ENCODE measurements around the gene DARS2.
"Not testable (repeated sequence)": the region's sequence is repeated elsewhere in the genome, so short reads cannot be mapped to it uniquely, and the experiment has no call there.

DARS2 gene

GRCh38 chr1:173824315-173825081, at the start of gene DARS2, which contains the start of gene CENPL:
Gene DARS2, plus strand, starts transcription at chr1:173824673. Its CDS starts 557 bp downstream, at chr1:173825230.
Gene CENPL, minus strand, starts transcription at chr1:173824883. Its CDS starts 13,584 bp downstream, at chr1:173811299.
- peak; percentile 95 for DNase-seq

GRCh38 chr1:173775578-173776226, 48.8 kb upstream of the DARS2 start:
- no peak for DNase-seq

DNA sequence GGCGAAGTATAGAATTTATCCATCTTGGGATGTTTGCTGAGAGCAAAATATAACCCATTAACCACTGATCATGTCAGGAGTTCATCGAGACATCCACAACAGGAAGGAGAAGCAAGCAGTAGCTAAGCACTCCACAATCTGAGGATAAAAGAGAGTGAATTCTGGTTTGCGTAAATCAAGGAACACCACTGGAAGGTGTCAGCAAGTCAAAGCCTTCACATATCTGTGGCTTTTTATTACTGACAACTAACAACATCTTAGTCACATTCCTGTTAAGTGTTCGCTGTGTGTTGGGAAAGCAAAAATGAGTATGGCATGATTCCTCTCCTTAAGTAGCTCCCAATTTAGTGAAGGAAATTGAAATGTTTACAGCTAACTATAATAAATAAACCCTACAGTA, 44.5 kb upstream of the DARS2 start:
- no peak for DNase-seq

GRCh38 chr1:173784997-173785396, 39.5 kb upstream of the DARS2 start:
- no peak for DNase-seq

DNA sequence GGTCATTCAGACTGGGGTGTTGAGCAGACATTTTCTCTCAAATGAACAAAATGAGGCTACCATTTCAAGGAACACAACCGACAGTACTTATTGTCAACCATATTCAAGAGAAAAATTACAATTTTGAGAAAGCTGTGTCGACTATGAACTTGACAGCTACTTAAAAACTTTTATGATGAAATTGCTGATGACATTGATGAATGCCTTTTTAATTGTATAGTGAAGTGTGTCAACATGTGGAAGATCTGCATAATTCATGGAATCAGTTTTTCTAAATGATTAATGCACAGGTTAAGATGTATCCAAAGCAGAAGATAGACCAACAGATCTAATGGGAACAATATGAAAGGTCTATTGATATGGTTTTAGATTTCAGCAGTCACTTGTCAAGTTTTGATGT, 34.6 kb upstream of the DARS2 start:
- no peak for DNase-seq

GRCh38 chr1:173798078-173798477, 26.4 kb upstream of the DARS2 start:
- DNase-seq: no peak

GRCh38 chr1:173799995-173800394, 24.5 kb upstream of the DARS2 start:
- not testable (repeated sequence) for DNase-seq

DNA sequence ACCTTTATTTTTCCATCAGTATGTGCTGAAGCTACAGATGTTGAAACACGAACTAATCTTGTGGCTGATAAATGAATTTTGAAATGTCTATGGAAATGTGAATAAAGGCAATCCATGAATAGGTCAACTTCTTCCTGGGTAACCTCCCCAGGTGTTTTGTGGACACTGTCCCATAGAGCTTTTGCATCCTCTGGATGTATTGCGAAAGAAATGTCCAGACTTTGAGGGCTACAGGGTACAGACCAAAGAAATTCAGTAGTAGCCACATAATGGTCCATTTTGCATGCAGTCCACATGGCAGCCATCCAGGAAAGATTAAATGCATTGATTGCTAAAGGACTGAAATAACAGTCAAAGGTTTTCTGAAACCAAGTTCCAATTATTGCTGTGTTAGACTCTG, 21.5 kb upstream of the DARS2 start:
- no peak for DNase-seq

DNA sequence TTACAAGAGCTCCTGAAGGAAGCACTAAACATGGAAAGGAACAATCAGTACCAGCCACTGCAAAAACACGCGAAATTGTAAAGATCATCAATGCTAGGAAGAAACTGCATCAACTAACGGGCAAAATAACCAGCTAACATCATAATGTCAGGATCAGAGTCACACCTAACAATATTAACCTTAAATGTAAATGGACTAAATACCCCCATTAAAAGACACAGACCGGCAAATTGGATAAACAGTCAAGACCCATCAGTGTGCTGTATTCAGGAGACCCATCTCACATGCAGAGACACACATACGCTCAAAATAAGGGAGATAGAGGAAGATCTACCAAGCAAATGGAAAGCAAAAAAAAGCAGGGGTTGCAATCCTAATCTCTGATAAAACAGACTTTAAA, 10.8 kb upstream of the DARS2 start:
- not testable (repeated sequence) for DNase-seq

DNA sequence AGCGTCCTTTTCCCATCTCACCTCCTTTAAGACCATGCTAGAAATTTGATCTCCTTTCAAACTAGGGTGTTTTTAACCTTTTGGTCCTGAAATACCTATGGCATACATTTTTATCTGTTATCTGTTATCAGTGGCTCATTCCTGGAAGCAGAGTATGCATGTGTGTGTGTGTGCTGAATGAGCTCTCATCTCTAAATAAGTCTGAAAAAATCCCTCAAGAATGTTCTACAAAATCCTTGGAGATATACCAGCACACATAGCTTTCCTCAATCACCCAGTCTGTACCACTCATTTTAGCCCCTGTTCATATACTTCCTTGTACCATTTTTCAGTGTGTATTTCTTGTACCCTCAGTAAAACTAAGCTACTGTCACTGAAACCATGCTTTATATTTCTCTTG, 6.0 kb upstream of the DARS2 start:
- no peak for DNase-seq

DNA sequence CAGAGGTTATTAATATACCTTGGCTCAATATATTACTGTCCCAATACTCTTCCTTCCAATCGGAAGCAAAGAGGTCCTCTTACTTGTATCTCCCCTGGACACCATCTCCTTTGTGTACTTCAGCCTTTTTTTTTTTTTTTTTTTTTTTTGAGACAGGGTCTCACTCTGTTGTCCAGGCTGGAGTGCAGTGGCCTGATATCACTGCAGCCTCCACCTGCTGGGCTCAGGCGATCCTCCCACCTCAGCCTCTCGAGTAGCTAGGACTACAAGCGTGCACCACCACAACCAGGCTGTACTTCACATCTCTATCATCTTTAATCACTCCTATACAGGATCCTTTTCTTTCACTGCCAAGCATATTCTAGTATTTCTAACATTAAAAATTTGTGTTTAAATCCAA, 2.8 kb upstream of the DARS2 start:
- no peak for DNase-seq

DNA sequence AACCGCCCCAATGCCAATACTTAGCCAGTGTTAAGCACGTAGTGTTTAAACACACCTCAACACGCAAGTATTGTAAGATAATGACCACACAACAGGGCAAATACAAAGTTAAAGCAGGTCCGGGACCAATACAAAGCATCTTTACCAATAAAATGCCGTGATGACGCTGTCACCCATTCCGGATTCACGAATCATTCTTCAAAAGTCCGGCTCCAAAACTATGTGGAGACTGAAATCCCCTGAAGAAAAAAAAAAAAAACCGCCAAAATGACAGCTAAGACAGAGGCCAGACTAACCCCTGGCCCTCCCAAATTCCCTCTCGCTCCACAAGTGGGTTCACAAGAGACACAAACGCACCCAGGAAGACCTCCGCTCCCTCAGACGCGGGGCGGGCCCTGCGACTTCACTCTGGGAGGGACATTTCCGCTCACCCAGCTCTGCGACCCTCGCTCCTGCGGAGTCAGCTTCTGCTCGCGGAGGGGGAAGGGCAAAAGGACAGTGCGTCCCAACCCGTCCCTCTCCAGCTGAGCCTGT, 625 bp upstream of the DARS2 start:
- no peak for DNase-seq

GRCh38 chr1:173827611-173828010, 3.1 kb downstream of the DARS2 start:
- no peak for DNase-seq

DNA sequence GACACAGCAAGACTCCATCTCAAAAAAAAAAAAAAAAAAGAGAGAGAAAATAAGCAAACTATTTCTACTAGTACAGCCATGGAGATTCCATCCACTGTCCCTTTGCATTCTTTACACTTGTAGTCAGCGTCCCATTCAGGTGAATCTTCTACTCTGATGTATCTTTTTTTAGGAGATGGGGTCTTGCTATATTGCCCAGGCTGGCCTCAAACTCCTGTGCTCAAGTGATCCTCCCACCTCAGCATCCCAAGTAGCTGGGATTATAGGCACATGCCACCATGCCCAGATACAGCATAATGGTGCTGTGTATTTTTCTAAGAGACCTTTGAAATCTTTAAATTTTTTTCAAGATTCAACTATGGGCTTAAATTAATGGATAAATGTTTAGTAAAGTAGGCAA, 8.3 kb downstream of the DARS2 start:
- no peak for DNase-seq

GRCh38 chr1:173852105-173852504, 27.6 kb downstream of the DARS2 start:
- DNase-seq: no peak

GRCh38 chr1:173853074-173853473, 28.6 kb downstream of the DARS2 start:
- no peak for DNase-seq

DNA sequence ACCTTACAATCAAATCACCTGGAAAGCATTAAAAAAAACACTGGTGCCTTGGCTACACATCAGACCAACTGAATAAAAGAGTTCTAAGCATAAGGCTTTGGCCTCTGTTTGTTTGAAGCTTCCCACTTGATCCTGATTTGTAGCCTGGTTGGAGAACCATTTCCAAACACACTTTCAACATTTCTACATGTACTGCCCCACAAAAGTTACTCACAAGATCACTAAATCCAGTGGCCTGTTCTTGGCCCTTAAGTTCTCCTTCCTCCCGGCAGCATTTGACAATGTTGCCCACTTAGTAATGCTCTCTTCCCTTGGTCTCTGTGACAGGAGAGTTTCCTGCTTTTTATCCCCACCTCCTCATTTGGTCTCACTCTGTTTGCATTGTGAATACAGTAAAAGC, 31.5 kb downstream of the DARS2 start:
- DNase-seq: no peak

- no peak for DNase-seq
These were observed 32.4 kb downstream of the DARS2 start for GRCh38 chr1:173856903-173857302.

DNA sequence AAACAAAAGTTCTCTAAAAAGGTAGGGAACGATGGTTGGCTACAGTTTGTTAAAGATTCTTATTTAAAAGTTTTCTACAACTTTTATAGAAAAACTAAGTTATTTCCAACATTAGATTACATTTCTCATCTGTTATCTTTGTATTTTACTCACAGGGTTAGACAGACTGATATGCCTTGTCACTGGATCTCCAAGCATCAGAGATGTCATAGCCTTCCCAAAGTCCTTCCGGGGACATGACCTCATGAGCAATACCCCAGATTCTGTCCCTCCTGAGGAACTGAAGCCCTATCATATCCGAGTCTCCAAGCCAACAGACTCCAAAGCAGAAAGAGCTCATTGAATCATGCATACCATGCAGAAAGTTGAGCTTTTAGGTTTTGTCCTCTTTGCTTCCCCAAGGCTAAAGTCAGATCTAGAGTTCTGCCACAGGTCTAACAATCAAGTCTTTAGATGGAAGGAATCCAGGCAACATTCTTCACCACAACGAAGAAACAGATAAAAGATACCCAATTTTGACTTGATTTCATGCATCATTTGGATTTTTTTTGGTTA, 33.0 kb downstream of the DARS2 start:
- no peak for DNase-seq

DNA sequence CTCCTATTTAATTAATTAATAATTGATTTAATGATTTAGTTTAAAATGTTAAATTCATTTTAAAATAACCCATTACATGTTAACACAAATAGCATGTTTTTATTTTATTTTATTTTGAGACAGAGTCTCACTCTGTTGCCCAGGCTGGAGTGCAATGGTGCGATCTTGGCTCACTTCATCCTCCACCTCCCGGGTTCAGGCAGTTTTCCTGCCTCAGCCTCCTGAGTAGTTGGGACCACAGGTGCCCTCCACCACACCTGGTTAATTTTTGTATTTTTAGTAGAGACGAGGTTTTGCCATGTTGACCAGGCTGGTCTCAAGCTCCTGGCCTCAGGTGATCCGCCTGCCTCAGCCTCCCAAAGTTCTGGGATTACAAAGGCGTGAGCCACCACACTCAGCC, 35.1 kb downstream of the DARS2 start:
- DNase-seq: not testable (repeated sequence)

DNA sequence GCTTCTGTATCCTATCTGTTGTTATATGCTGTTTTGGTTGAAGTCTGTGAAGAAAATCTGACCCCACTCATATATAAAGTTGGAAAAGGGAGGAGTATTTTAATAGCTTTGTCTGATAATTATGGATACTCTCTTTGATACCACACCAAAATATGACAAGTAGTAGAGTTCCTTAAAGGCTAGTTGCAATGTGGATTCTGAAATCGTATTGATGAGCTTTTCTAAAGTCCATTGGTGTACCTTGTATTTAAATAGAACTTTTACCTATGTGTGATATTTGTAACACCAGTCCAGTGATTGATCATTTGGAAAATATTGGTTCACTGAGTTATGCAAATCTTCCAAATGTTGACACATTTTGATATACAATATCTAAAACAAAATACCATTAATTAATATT, 35.6 kb downstream of the DARS2 start:
- no peak for DNase-seq

DNA sequence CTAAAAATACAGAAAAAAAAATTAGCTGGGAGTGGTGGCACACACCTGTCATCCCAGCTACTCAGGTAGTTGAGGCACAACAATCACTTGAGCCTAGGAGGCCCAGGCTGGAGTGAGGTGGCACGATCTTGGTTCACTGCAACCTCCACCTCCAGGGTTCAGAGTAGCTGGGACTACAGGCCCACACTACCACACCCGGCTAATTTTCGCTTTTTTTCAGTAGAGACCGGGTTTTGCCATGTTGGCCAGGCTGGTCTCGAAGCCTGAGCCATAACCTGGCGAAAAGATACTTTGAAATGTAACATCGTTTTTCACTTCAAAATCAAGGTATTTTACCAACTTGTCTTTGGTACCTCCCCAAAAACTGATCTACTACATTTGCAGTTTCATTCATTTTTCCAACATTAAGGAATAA, 37.3 kb downstream of the DARS2 start:
- no peak for DNase-seq

DNA sequence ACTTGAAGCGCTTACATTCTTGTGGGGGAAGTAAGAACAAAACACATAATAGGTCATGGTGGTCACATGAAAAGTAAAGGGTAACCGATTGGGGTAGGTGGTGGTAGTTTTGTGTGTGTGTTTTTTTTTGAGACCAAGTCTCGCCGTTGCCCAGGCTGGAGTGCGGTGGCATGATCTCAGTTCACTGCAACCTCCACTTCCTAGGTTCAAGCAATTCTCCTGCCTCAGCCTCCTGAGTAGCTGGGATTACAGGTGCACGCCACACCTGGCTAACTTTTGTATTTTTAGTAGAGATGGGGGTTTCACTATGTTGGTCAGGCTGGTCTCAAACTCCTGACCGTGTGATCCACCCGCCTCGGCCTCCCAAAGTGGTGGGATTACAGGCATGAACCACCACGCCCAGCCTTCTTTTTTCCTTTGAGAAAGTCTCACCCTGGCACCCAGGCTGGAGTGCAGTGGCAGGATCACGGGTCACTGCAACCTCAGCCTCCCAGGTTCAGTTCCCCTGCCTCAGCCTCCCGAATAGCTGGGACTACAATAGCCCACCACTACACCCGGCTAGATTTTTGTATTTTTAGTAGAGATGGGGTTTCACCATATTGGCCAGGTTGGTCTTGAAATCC, 37.8 kb downstream of the DARS2 start:
- DNase-seq: not testable (repeated sequence)
